ENCODE results near the gene E4F1.
"Not testable (repeated sequence)": the region's sequence is repeated elsewhere in the genome, so short reads cannot be mapped to it uniquely, and the experiment has no call there.

DNA sequence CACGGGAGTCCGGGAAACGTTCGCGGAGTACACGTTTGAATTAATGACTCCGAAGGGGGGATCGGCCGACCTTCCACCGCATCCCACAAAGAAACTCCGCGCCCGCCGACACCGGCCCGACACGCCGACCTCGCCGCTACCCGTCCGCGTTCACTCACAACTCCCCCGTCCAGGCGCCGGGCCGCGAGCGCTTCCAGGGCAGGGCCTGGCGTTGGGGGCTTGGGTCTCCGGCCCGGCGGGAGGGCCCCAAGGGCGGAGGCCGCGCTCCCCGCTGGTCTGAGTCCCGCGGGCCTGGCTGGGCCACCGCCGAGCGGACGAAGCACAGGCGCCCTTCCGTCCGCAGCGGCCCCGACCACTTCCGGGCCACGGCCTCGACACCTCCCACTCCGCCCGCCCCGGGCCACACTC, 44.1 kb downstream of the E4F1 start:
- not testable (repeated sequence) for TF ChIP-seq POLR2AphosphoS5, POLR2A (IDR thresholded peaks at IDR 0.05)
